GM20000 (cell line): ENCODE measurements around the gene LMX1B.

Experiments used
- DNase-seq: peaks from one replicate; pipeline ENCODE4 v3.0.0; 2012; ENCODE audit warnings: low spot score
- CTCF ChIP-seq: IDR thresholded peaks from 2 replicates; pipeline ENCODE4 v1.5.1; 2012; ENCODE audit warnings: mild to moderate bottlenecking, control low read depth; ENCODE audit errors: extremely low read depth, missing control alignments

Gene LMX1B

GRCh38 chr9:126630458-126631237 lies 16.9 kb downstream of the LMX1B start:
- no peak for DNase-seq
- no peak for TF ChIP-seq CTCF

- DNase-seq, result no peak
- no peak for TF ChIP-seq CTCF
These were observed 17.5 kb downstream of the LMX1B start for GRCh38 chr9:126631254-126631653.

GRCh38 chr9:126633881-126634558 lies 20.3 kb downstream of the LMX1B start:
- no peak for DNase-seq
- TF ChIP-seq CTCF, result no peak

GRCh38 chr9:126635061-126635460 lies 21.3 kb downstream of the LMX1B start:
- no peak for DNase-seq
- no peak for TF ChIP-seq CTCF

- TF ChIP-seq CTCF, result no peak
These were observed 22.1 kb downstream of the LMX1B start for GRCh38 chr9:126635661-126636439.

GRCh38 chr9:126636983-126637798 lies 23.5 kb downstream of the LMX1B start:
- no peak for DNase-seq

More at GRCh38 chr9:126635661-126636439, 22.1 kb downstream of the LMX1B start:
- DNase-seq, result no peak

More at GRCh38 chr9:126636983-126637798, 23.5 kb downstream of the LMX1B start:
- no peak for TF ChIP-seq CTCF
